Esophagus (tissue), 2 donors: Measurements from ENCODE around the gene CUEDC1. TPM values are rescaled to one million over a fixed set of nuclear protein-coding genes. Genes with fewer than 3 reads are reported as not detected.

Source experiments
- H3K27ac ChIP-seq, 2 donors: one replicate each; pipeline ENCODE4 v1.5.1; 2013; ENCODE audit warnings: low read depth in 2 of 2, mild to moderate bottlenecking in 2 of 2, inconsistent platforms in 1 of 2, low read length in 1 of 2, moderate library complexity in 1 of 2
- H3K27me3 ChIP-seq, 2 donors: one replicate each; pipeline ENCODE4 v1.6.1; 2013; ENCODE audit warnings: low read length in 2 of 2, control low read depth in 1 of 2, mild to moderate bottlenecking in 1 of 2; ENCODE audit not compliant: insufficient read depth in 2 of 2, control insufficient read depth in 1 of 2
- H3K36me3 ChIP-seq, 2 donors: one replicate each; pipeline ENCODE4 v1.6.1; 2013; ENCODE audit warnings: low read length in 1 of 2; ENCODE audit not compliant: control insufficient read depth in 2 of 2, insufficient read depth in 2 of 2
- H3K4me1 ChIP-seq, 2 donors: one replicate each; pipeline ENCODE4 v1.6.1; 2013; ENCODE audit warnings: low read length in 1 of 2; ENCODE audit not compliant: control insufficient read depth in 2 of 2, insufficient read depth in 2 of 2
- H3K4me3 ChIP-seq, 2 donors: one replicate each; pipeline ENCODE4 v1.5.1; 2013; ENCODE audit warnings: low read length in 2 of 2, mild to moderate bottlenecking in 2 of 2, low read depth in 1 of 2, moderate library complexity in 1 of 2
- H3K9me3 ChIP-seq, 2 donors: one replicate each; pipeline ENCODE4 v1.6.1; 2013; ENCODE audit warnings: mild to moderate bottlenecking in 2 of 2, low read depth in 1 of 2, low read length in 1 of 2, moderate library complexity in 1 of 2; ENCODE audit not compliant: control insufficient read depth in 2 of 2, insufficient read depth in 1 of 2
- WGBS, 2 donors: extraction: QIAGEN DNeasy Blood & Tissue Kit; methylation state at CpG; one replicate each; pipeline ENCODE4 v1.1.7; 2013; 5-methylcytosine and 5-hydroxymethylcytosine counted together
- polyA plus RNA-seq, 2 donors: library from polyadenylated mRNA; stranded (reverse); fragments of 200-250 nt; gene quantifications; one replicate each; pipeline ENCODE4 v1.2.3, GENCODE V29; 2013
- donor health status: healthy with polysubstance abuse.
- donor health status: Bipolar disorder and iron deficiency.

The CUEDC1 gene
- polyA plus RNA-seq, 2 donors, result 19.9 to 31.1 TPM

- H3K4me1 ChIP-seq, result peaks cover 6 to 17% of the 10 kb centered on the region in 2 donors
- H3K27ac ChIP-seq, result peak overlapping the region; percentile 82 to 89
- 1% methylated on average over 33 to 34 of the region's 34 CpGs for WGBS, 2 donors
- peak overlapping the region; percentile 26 to 40 for H3K4me3 ChIP-seq
- H3K36me3 ChIP-seq, result peaks cover 0 to 3% of the 10 kb centered on the region in 2 donors
- no peaks in the 10 kb centered on the region for H3K9me3 ChIP-seq
- no peaks in the 10 kb centered on the region for H3K27me3 ChIP-seq
Measured at GRCh38 chr17:57861000-57861789, 94.0 kb downstream of the CUEDC1 start.

GRCh38 chr17:57860414-57860999, 94.7 kb downstream of the CUEDC1 start:
- Histone ChIP-seq H3K36me3 (peaks cover 0 to 2% of the 10 kb centered on the region in 2 donors), H3K27me3 (no peaks in the 10 kb centered on the region), H3K4me3 (no peak overlapping the region), H3K27ac (peak overlapping the region; percentile 82 to 89), H3K9me3 (no peaks in the 10 kb centered on the region), H3K4me1 (peaks cover 6 to 17% of the 10 kb centered on the region in 2 donors)
- WGBS, 2 donors, result 63 to 64% methylated on average over 6 of the region's 6 CpGs

- H3K4me3 ChIP-seq, result no peak overlapping the region
- no peaks in the 10 kb centered on the region for H3K27me3 ChIP-seq
- H3K9me3 ChIP-seq, result no peaks in the 10 kb centered on the region
- no peaks in the 10 kb centered on the region for H3K36me3 ChIP-seq
- peaks cover 6 to 17% of the 10 kb centered on the region in 2 donors for H3K4me1 ChIP-seq
- no peak overlapping the region for H3K27ac ChIP-seq
- 53 to 56% methylated on average over 13 of the region's 13 CpGs for WGBS, 2 donors
Measured at GRCh38 chr17:57859601-57860413, 95.4 kb downstream of the CUEDC1 start.

GRCh38 chr17:57858838-57859237, 96.4 kb downstream of the CUEDC1 start:
- H3K27me3 ChIP-seq, result no peaks in the 10 kb centered on the region
- 85 to 93% methylated on average over 5 of the region's 5 CpGs for WGBS, 2 donors
- H3K9me3 ChIP-seq, result no peaks in the 10 kb centered on the region
- peaks cover 6 to 17% of the 10 kb centered on the region in 2 donors for H3K4me1 ChIP-seq
- no peak overlapping the region for H3K27ac ChIP-seq
- H3K36me3 ChIP-seq, result no peaks in the 10 kb centered on the region
- H3K4me3 ChIP-seq, result no peak overlapping the region

GRCh38 chr17:57856792-57857620, 98.2 kb downstream of the CUEDC1 start:
- 75 to 82% methylated on average over 10 of the region's 10 CpGs for WGBS, 2 donors

GRCh38 chr17:57855391-57856035, 99.7 kb downstream of the CUEDC1 start:
- Histone ChIP-seq H3K9me3 (no peaks in the 10 kb centered on the region), H3K4me1 (peaks cover 0 to under 1% of the 10 kb centered on the region in 2 donors), H3K36me3 (no peaks in the 10 kb centered on the region), H3K4me3 (no peak overlapping the region), H3K27me3 (no peaks in the 10 kb centered on the region), H3K27ac (peak overlapping the region; percentile 14 to 54)
- whole genome bisulfite sequencing, 2 donors, result 53 to 64% methylated on average over 6 of the region's 6 CpGs

More at GRCh38 chr17:57856792-57857620, 98.2 kb downstream of the CUEDC1 start:
- H3K27me3 ChIP-seq, result no peaks in the 10 kb centered on the region
- H3K9me3 ChIP-seq, result no peaks in the 10 kb centered on the region
- no peaks in the 10 kb centered on the region for H3K36me3 ChIP-seq
- H3K4me3 ChIP-seq, result no peak overlapping the region
- no peak overlapping the region for H3K27ac ChIP-seq
- peaks cover 6 to 11% of the 10 kb centered on the region in 2 donors for H3K4me1 ChIP-seq

GRCh38 chr17:57853695-57854094, 101.5 kb downstream of the CUEDC1 start:
- H3K27me3 ChIP-seq, result no peaks in the 10 kb centered on the region
- no peaks in the 10 kb centered on the region for H3K36me3 ChIP-seq
- H3K4me3 ChIP-seq, result no peak overlapping the region
- WGBS, 2 donors, result 56 to 68% methylated on average over 8 of the region's 8 CpGs
- H3K4me1 ChIP-seq, result peaks cover 4 to 7% of the 10 kb centered on the region in 2 donors
- H3K9me3 ChIP-seq, result no peaks in the 10 kb centered on the region
- peak overlapping the region in 1 of 2 donors; percentile 73 for H3K27ac ChIP-seq

GRCh38 chr17:57852955-57853328, 102.3 kb downstream of the CUEDC1 start:
- Histone ChIP-seq H3K9me3 (no peaks in the 10 kb centered on the region), H3K4me1 (peaks cover 4 to 7% of the 10 kb centered on the region in 2 donors), H3K36me3 (no peaks in the 10 kb centered on the region), H3K27ac (peak overlapping the region in 1 of 2 donors; percentile 72), H3K27me3 (no peaks in the 10 kb centered on the region), H3K4me3 (no peak overlapping the region)
- 61 to 70% methylated on average over 6 of the region's 6 CpGs for WGBS, 2 donors
